ENCODE data around the gene SYT15.
"Not testable (repeated sequence)": the region's sequence is repeated elsewhere in the genome, so short reads cannot be mapped to it uniquely, and the experiment has no call there.

The SYT15 gene

GRCh38 chr10:46556515-46557318 lies 22.2 kb upstream of the SYT15 start, which contains the start of gene GPRIN2:
Gene GPRIN2 (minus strand): TSS chr10:46556658. CDS start chr10:46550736, 5,922 bp downstream.
- H3K4me1 ChIP-seq = no peaks in the 10 kb centered on the region
- H3K36me3 ChIP-seq (replicated peaks) = no peaks in the 10 kb centered on the region
- no peaks in the 10 kb centered on the region for H3K9me3 ChIP-seq
- peak in 1 of 2 experiments; percentile 42 for DNase-seq (ENCODE audit: low spot score in 2 of 2)
- in situ Hi-C loops (cut with MboI; ENCODE audit: low sequenced_read_pairs) = no loop called here
- H3K27me3 ChIP-seq (ENCODE audit: low read depth) = no peaks in the 10 kb centered on the region
- H3K4me3 ChIP-seq = peak within 1 kb of the TSS; percentile 23

GRCh38 chr10:46557319-46558121 lies 21.4 kb upstream of the SYT15 start:
- Histone ChIP-seq H3K9me3 (no peaks in the 10 kb centered on the region), H3K4me3 (no peak overlapping the region), H3K36me3 (replicated peaks) (no peaks in the 10 kb centered on the region), H3K4me1 (no peaks in the 10 kb centered on the region), H3K27me3 (ENCODE audit: low read depth) (no peaks in the 10 kb centered on the region)
- in situ Hi-C loops (cut with MboI; ENCODE audit: low sequenced_read_pairs) = no loop called here
- DNase-seq (ENCODE audit: low spot score in 2 of 2) = peak; percentile 0 to 8

GRCh38 chr10:46558122-46558391 lies 20.9 kb upstream of the SYT15 start:
- H3K27me3 ChIP-seq (ENCODE audit: low read depth) = no peaks in the 10 kb centered on the region

GRCh38 chr10:46558392-46559185 lies 20.3 kb upstream of the SYT15 start:
- no peaks in the 10 kb centered on the region for H3K9me3 ChIP-seq
- no peaks in the 10 kb centered on the region for H3K36me3 ChIP-seq (replicated peaks)
- no peak overlapping the region for H3K4me3 ChIP-seq
- H3K27me3 ChIP-seq (ENCODE audit: low read depth) = no peaks in the 10 kb centered on the region
- H3K4me1 ChIP-seq = no peaks in the 10 kb centered on the region
- peak in 1 of 2 experiments; percentile 1 for DNase-seq (ENCODE audit: low spot score in 2 of 2)
- in situ Hi-C loops (cut with MboI; ENCODE audit: low sequenced_read_pairs) = no loop called here

More at GRCh38 chr10:46558122-46558391, 20.9 kb upstream of the SYT15 start:
- H3K4me1 ChIP-seq = no peaks in the 10 kb centered on the region
- no peak for DNase-seq (ENCODE audit: low spot score in 2 of 2)
- in situ Hi-C loops (cut with MboI; ENCODE audit: low sequenced_read_pairs) = no loop called here
- no peaks in the 10 kb centered on the region for H3K9me3 ChIP-seq
- H3K4me3 ChIP-seq = no peak overlapping the region
- no peaks in the 10 kb centered on the region for H3K36me3 ChIP-seq (replicated peaks)

- H3K9me3 ChIP-seq = no peaks in the 10 kb centered on the region
- no peak overlapping the region for H3K4me3 ChIP-seq
- in situ Hi-C loops (cut with MboI; ENCODE audit: low sequenced_read_pairs) = no loop called here
- H3K36me3 ChIP-seq (replicated peaks) = no peaks in the 10 kb centered on the region
- DNase-seq (ENCODE audit: low spot score in 2 of 2) = peak; percentile 1 to 7
- no peaks in the 10 kb centered on the region for H3K4me1 ChIP-seq
- no peaks in the 10 kb centered on the region for H3K27me3 ChIP-seq (ENCODE audit: low read depth)
These were observed 19.7 kb upstream of the SYT15 start for GRCh38 chr10:46559231-46559671.

GRCh38 chr10:46560381-46560780 lies 18.5 kb upstream of the SYT15 start:
- Histone ChIP-seq H3K9me3 (no peaks in the 10 kb centered on the region), H3K36me3 (replicated peaks) (no peaks in the 10 kb centered on the region), H3K4me1 (no peaks in the 10 kb centered on the region), H3K4me3 (no peak overlapping the region), H3K27me3 (ENCODE audit: low read depth) (no peaks in the 10 kb centered on the region)
- in situ Hi-C loops (cut with MboI; ENCODE audit: low sequenced_read_pairs) = no loop called here
- DNase-seq (ENCODE audit: low spot score in 2 of 2) = peak in 1 of 2 experiments; percentile 6

GRCh38 chr10:46560952-46561351 lies 18.0 kb upstream of the SYT15 start:
- Histone ChIP-seq H3K4me1 (no peaks in the 10 kb centered on the region), H3K9me3 (no peaks in the 10 kb centered on the region), H3K4me3 (no peak overlapping the region), H3K27me3 (ENCODE audit: low read depth) (no peaks in the 10 kb centered on the region), H3K36me3 (replicated peaks) (no peaks in the 10 kb centered on the region)
- DNase-seq (ENCODE audit: low spot score in 2 of 2) = no peak
- in situ Hi-C loops (cut with MboI; ENCODE audit: low sequenced_read_pairs) = no loop called here

GRCh38 chr10:46565591-46566332 lies 13.2 kb upstream of the SYT15 start:
- H3K27me3 ChIP-seq (ENCODE audit: low read depth); in situ Hi-C loops (cut with MboI; ENCODE audit: low sequenced_read_pairs); H3K4me3 ChIP-seq; H3K9me3 ChIP-seq; H3K4me1 ChIP-seq; H3K36me3 ChIP-seq (replicated peaks): not testable (repeated sequence)
- peak; percentile 44 to 66 for DNase-seq (ENCODE audit: low spot score in 2 of 2)

- H3K4me3 ChIP-seq; H3K4me1 ChIP-seq; DNase-seq (ENCODE audit: low spot score in 2 of 2); in situ Hi-C loops (cut with MboI; ENCODE audit: low sequenced_read_pairs); H3K27me3 ChIP-seq (ENCODE audit: low read depth); H3K36me3 ChIP-seq (replicated peaks); H3K9me3 ChIP-seq: not testable (repeated sequence)
These were observed 11.8 kb upstream of the SYT15 start for GRCh38 chr10:46567151-46567550.

- H3K4me1 ChIP-seq; H3K36me3 ChIP-seq (replicated peaks); DNase-seq (ENCODE audit: low spot score in 2 of 2); H3K9me3 ChIP-seq; H3K4me3 ChIP-seq; in situ Hi-C loops (cut with MboI; ENCODE audit: low sequenced_read_pairs); H3K27me3 ChIP-seq (ENCODE audit: low read depth): not testable (repeated sequence)
These were observed 8.3 kb upstream of the SYT15 start for GRCh38 chr10:46570655-46571054.

GRCh38 chr10:46572765-46573164 lies 6.2 kb upstream of the SYT15 start:
- H3K27me3 ChIP-seq (ENCODE audit: low read depth); H3K36me3 ChIP-seq (replicated peaks); H3K4me3 ChIP-seq; H3K4me1 ChIP-seq; in situ Hi-C loops (cut with MboI; ENCODE audit: low sequenced_read_pairs); DNase-seq (ENCODE audit: low spot score in 2 of 2); H3K9me3 ChIP-seq: not testable (repeated sequence)

- DNase-seq (ENCODE audit: low spot score in 2 of 2); H3K4me3 ChIP-seq; H3K4me1 ChIP-seq; H3K36me3 ChIP-seq (replicated peaks); H3K27me3 ChIP-seq (ENCODE audit: low read depth); H3K9me3 ChIP-seq; in situ Hi-C loops (cut with MboI; ENCODE audit: low sequenced_read_pairs): not testable (repeated sequence)
These were observed 5.6 kb upstream of the SYT15 start for GRCh38 chr10:46573314-46573713.

- in situ Hi-C loops (cut with MboI; ENCODE audit: low sequenced_read_pairs); H3K4me1 ChIP-seq; H3K9me3 ChIP-seq; H3K27me3 ChIP-seq (ENCODE audit: low read depth); H3K4me3 ChIP-seq; DNase-seq (ENCODE audit: low spot score in 2 of 2); H3K36me3 ChIP-seq (replicated peaks): not testable (repeated sequence)
These were observed 5.0 kb upstream of the SYT15 start for GRCh38 chr10:46573884-46574283.

Measured in HAP-1 (cell line).